COR-L47 (cell line): ENCODE measurements around the gene FXYD2.

Experiments used
- DNase-seq: peaks from one replicate; lab custom pipeline; 2025; lab: John Stamatoyannopoulos, UW

Gene FXYD2

DNA sequence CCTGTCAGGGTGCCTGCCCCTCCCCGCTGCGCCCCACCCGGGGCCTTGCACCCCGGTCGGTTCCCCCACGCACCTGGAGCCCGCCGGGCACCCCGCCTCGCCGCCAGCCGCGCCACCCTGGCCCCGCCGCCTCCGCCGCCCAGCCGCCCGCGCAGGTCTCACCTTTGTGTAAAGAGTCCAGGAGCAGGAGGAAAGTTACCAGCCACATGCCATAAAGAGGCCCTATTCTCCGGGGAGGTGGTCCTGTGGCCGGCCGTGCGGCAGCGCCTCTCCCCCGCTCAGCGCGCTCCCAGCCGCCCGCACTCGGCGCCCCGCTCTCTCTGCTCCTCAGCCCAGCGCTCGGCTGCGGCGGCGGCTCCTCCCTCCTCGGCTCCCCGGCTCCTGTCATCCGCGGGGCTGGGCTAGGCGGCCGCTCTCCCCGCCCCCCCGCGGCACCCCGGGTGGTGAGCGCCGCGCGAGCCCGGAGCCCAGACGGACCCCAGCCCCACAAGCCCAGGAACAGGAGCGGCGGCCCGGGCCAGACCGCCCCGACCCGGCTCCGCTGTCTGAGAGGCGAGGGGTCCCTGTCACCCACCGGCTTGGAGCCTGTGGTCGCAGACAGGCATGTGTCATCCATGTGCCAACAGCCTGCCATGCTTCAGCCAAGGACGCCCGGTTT lies 27.5 kb downstream of the FXYD2 start, which contains the start of gene DSCAML1:
DSCAML1 (minus strand) TSS at position 345 of the 658 bp plus-strand sequence; CDS start at position 208, 137 bp downstream.
- peak; percentile 30 for DNase-seq

DNA sequence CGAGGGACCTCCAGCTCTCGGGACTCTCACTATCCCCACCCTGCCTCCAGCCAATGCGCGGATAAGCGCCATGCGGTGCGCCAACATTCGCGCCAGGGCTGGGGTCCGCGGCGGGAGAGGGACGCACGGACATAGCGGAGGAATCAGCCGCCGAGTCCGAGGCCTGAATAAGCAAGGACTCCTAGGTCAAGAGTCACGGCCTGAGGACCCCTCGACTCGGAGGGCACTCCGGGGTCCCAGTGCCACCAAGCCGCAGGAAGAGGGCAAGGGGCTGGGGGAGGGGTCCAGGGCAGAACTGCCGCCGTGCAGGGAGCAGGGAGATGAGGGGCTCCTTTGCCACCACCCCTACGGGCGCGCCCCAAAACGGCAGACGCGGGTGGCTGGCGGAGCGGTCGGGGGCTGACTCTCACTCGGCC lies 28.1 kb downstream of the FXYD2 start:
- no peak for DNase-seq

DNA sequence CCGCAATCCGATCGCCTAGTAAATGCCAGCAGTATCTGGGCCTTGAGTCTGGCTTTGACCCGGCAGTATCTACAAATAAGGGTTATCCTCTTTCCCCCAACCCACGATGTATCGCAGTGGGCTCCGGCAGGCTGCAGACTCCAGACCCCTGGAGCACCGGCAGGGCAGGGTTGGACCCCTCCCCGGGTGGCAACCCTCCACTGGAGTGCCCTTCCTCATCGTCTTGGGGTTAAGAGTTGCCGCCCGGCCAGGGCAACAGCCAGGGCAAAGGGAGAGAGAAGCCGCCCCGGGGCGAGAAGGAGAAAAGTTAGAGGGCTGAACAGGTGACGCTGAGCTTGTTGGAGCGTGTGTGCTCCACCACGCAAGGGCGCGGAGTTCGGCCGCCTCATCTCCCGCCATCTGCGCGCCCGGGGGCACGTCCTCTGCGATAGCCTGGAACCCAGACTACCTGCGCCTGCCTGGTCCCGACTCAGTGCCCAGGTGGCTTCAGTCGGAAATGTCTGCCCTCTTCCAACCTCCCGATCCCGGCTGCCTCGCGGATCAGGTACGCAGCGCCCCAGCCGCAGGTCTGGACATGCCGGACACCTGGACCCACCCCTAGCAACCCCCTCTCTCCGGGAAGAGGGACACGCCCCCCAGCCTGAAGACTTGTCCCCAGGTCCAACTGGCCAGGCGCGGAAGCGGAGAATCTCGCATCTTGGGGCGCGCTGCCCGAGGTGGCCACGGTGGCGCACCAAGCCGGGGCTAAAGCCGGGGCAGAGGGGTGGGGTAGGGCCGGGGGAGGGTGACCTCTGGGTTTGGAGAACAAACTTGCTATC lies 28.7 kb downstream of the FXYD2 start:
- no peak for DNase-seq

DNA sequence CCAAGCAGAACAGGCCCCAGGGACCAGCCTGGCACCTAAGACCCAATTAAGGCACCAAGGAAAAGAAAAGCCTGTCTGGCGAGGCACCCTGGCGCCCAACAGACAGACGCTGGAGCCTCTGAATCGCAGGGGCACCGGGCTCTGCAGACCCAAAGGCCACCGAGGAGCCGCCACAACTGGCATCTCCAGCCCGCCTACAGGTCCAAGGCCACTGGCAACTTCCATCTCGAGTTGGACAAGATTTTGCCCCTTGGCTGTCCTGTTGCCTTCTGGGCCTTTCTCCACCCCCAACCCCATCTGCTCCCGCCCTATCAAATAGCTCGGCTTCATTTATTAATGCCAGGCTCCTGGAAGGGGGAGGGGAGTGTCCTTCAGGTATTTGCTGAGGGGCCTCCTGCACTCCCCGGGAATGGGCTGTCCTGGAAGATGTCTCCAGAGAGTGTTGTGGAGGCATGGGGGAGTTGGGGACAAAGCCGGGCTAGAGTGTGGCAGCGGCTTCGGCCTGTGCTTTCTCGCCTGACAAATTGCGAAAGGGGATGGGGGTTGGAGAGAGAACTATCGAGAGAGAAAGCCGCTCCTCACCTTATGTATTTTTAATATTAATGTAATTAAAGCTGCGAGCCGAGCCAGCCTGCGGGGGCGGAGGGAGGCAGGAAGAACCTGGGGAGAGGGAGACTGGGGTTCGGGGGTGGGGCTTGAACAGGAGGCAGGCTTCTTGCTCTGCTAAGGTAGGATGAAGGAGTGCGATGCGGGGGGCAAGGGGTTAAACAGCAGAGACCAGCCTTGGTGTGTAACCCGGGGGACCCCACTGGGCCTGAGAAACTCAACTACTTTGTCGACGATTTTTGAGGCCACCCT lies 29.5 kb downstream of the FXYD2 start:
- no peak for DNase-seq

DNA sequence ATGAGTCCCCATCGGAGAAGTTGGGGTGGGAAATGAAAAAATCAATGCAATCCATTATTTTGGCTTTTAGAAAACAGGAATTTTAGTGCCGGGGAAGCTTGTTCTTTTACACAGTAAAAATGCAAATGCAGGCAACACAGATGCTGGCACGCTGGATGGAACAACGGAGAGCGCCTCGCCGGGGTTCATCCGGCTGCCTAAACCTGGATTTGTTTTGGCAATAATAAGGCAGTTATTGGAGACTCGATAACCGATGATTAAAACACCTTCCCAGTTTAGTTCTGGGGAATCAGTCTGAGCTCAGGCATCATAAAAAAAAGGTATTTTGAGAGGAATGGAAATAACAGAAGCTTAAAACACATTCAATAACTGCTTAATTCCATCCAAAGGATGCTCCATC lies 30.4 kb downstream of the FXYD2 start:
- no peak for DNase-seq

DNA sequence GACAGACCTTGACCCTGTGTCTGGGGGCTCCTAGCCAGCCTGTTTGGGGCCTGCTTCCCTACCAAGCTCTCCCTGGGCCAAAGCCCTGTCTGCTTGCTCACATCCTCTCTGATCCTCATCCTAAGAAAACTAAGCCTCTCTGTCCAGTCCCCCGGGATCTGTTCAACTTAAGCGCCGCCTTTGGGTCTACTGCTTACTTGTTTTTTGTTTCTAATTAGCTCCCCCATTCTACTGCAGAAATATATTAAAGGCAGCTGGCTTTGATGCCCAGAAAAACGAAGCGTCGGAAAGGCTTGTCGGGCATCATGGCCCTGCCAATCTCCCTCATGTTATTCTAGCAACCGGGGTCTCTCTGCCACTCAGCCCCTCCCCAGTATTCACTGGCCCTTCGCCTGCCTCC lies 31.0 kb downstream of the FXYD2 start:
- DNase-seq, result no peak

DNA sequence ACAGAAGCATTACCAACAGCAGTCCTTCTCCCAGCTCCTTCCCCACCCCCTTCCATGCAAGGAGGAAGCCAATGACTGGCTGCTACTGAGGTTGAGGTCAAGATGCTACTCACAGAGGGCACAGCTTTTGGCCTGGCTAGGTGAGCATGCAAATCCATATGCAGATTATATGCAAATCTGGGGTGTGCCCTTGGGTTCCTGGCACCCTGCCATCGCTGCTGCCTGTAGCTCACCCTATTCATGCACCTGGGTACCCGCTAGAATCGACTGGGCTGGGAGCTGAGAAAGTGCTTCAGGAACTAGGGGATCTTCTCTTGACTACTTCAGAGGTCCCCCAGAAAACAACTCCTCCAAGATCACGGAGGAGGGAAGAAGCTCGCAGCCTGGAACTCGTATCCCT lies 31.6 kb downstream of the FXYD2 start:
- DNase-seq, result no peak

DNA sequence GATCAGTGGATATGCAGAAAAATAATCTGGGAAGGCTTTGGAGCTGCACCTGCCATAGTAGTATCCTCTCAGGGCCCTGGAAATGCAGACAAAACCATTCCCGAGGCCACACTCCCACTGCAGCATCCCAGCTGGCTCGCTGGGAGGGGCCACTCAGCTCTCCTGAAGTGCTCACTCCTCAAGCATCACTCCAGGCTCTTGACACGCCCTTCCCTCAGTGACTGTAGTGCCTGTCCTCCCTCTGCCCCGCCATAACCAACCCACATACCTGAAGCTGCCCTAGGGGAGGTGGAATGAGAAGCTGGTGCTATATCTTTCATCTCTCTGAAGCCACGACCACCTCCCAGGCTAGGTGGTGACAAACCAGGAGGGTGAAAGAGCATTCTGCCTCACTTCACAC lies 32.3 kb downstream of the FXYD2 start:
- no peak for DNase-seq

DNA sequence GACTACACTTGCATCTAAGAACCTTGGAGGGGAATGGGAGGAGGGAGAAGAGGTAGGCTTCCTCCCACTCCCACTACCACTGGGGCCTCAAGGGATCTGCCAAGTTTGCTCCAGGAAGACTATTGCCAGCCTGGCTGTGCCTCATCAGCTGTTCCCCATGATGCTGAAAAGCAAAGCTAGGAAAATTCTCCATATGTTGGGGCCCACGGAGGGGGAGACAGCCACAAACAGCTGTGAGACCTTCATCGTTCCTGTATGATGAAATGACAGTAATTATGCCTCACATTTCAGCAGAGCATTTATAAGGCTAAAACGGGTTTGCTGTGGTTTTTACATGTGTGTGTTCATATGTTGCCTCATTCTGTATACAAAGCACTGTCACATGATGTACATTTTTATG lies 34.3 kb downstream of the FXYD2 start:
- no peak for DNase-seq

DNA sequence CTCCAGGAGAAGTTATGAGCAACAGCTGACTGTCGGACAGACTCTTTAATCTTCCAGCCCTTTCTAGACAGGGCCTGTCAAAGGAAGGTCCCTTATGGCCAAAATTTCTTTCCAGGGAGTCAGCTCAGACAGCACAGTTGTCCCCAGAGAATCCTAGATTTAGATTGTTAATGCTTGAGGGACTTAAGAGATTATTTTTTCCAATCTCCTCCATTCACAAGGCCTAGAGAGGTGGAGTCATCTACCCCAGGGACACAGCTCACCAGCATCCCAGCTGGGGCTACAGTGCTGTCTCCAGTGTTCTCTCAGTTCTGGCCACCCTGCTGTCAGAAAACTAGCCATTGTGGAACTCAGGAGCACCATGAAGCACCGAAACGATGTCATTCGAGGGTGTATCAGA lies 35.3 kb downstream of the FXYD2 start:
- no peak for DNase-seq

DNA sequence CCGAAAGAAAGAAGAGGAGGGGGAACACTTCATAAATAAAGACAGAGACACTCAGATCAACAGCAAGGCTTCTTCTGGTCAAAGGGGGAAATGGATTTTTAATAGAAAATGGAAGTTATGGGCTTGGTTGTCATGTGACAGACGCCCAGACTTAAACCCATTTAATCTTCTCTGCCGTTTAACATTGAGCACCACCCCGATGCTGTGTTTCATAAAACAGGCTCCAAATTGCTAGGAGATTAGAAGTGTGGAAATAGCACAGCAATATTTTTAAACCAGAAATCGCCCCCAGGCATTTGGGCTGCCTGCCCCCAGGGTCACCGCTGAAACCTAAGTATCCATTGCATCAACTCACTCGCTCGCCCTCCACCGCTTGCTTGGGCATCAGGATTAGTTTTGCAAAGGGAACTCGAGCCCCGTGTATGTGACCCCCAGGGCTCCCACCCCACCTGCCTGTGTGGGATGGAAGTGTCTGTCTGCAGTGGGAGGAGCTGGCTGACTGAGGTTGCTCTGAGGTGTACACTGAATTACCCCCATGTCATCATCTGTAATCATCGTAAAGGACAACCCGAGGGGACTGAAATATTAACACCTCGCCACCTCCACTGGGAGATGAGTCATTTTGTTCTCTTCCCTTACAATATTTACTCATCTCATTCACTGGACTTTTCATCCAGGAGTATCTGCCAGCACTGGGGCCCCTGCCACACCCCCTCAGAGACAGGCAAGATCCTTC lies 38.2 kb downstream of the FXYD2 start:
- no peak for DNase-seq

DNA sequence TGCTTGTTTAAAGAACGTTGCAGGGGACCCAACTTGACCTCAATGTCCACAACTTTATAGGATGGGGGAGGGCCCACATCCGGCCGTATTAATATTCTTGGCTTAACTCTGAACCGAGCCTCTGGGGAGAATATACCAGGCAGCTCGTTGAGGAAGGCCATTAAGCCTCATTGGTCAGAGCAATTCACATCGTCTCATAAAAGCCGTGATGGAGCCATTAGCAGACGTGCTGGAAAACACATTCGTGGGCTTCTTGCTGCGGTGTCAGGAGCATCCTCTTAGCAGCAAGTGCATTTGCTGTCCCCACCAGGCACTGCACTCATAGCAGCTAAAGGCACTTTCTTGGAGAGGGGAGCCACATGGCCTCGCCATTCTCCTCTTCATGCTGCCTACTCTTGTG lies 42.4 kb downstream of the FXYD2 start:
- no peak for DNase-seq

DNA sequence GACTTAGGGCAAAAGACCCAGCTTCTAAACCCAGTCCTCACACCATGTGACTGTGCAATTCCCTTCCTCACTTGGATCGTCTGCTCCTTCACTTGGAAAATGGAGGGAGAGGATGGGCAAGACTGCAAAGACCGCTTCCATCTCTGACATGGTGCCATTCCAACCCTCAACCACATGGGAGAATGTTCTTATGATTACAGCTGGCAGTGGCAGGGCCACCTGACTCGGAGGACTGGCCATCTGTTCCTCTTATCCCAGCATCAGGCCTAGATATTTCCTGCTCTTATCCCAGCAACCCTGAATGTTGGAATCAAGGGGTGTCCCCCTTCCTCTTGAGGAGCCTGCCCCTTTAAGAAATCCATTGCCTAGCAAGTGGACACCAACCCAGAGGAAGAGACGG lies 42.9 kb downstream of the FXYD2 start:
- DNase-seq, result no peak

DNA sequence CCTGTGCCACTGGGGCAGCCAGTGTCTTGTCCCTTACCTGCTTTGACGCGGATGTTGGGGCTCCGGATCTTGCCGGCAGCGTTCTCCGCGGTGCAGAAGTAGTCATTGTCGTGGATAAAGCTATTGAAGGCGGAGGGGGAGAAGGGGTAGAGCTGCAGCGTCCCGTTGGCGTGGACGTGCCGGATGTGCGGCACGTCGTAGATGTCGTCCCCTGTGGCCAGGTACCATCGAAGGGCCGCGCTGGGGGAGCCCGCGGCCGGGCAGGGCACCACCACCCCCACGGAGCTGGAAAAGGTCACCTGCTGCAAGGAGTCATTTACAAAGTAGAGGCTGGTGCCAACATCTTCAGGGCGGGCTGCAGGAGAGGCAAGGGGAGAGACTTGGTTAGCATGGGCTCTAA lies 44.1 kb downstream of the FXYD2 start:
- no peak for DNase-seq

DNA sequence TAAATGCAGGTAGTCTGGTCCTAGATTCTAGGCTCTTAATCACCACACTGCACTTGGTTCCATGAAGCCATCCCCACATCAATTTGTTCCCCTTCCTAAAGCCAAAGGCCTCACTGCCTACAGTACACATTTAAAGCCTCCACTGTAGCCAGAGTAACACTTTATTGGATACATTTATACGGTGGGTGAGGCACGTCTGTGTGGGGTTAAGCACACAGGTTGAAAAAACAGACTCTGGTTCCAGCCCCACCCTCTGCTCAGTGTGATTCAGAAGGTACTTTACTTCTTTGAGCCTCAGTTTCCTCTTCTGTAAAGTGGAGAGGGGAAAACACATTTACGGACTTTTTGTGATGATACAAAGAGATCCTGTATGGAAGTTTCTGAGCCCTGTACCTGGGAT lies 50.0 kb downstream of the FXYD2 start:
- DNase-seq, result no peak

DNA sequence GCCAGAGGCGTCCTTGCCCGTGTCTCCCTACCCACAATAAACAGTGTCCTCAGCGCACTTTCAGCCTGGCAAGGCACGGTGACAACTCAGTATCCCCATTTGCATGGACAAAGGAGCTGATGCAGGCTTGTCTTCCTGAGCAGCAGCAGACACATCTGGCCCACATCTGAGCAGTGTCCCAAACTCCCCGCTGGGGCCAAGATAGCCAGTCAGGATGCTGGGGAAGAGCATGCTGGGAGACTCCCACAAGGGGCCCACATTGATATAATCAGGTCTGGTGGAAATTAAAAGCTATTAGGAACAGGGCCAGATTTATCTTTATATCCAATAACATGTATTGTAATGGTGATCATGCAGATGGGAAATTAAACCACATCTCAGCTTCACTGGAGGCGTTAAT lies 52.2 kb downstream of the FXYD2 start:
- DNase-seq, result no peak

DNA sequence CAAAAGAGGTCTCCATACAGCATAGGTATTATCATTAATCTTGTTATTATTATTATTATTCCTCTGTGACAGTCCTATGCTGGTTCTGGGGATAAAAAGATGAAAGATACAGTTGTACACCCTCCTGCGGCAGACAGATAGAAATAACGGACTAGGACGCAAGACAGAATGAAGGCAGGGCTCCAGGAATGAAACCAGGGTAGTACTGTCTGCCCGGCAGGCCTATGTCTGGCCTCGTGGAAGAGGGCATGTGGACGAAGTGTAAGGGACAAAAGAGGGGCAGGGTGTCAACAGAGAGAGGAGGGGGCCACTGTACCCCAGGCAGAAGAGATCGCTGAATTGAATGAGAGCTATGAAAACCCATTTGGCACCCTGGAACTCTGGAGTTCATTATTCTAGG lies 52.7 kb downstream of the FXYD2 start:
- DNase-seq, result no peak

DNA sequence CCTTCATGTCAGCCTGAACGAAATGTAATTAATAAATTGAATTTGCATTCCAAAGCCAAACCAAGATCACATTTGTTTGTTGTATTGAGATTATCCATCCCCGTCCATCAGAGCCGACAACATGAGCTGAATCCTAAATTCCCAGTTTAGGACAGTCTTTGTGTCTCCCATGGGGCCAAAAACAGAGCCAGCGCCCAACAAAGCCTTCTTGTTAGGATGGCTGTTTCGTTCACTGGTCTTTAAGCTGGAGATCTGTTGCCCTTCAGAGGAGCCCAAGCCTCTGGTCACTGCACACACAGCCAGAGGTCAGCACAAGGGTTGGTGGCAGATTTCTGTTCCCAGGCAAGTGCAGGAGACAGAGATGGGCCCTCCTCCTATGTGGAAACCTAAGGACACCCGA lies 53.3 kb downstream of the FXYD2 start:
- no peak for DNase-seq

DNA sequence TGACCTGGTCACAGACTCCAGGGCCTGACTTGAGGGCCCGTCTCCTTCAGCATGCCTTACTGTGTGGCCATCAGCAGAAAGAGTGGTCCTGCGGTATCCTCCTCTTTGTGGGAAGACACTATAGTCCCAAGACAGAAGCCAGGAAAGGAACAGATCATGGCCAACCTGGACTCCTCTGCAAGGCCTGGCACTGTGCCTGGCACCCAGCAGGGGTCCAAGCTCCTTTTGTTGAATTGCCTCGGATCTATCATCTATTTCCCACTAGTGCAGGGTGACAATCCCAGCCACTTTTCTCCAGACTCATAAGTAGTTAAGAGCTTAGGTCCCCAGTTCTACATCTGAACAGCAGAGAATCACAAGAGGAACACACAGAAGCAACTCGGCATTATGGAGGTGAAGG lies 54.5 kb downstream of the FXYD2 start:
- DNase-seq, result no peak
